SU-DHL-6 (cell line): ENCODE measurements around the gene DRGX.

Experiments used
- H2AFZ ChIP-seq: fragments of 200-600 bp; sonication (generic); 2 replicates; pipeline ENCODE4 v1.6.1; 2014; ENCODE audit warnings: low read depth, mild to moderate bottlenecking, moderate library complexity, mixed read lengths, antibody characterized with exemption, low read length; ENCODE audit not compliant: severe bottlenecking
- H3F3A ChIP-seq: fragments of 200-600 bp; shearing (Covaris generic); 2 replicates; pipeline ENCODE4 v1.6.0; 2016; ENCODE audit warnings: antibody characterized with exemption, mild to moderate bottlenecking; ENCODE audit not compliant: insufficient read depth
- H3K27ac ChIP-seq: fragments of 200-600 bp; sonication (generic); 2 replicates; pipeline ENCODE4 v1.5.1; 2016; ENCODE audit warnings: low read depth, mild to moderate bottlenecking, low read length, moderate library complexity, mixed read lengths
- H3K27me3 ChIP-seq: fragments of 200-600 bp; sonication (generic), shearing (Covaris generic); 2 replicates; pipeline ENCODE4 v1.6.0; 2014; ENCODE audit warnings: mild to moderate bottlenecking, low read length
- H3K36me3 ChIP-seq: fragments of 200-600 bp; sonication (generic); 2 replicates; pipeline ENCODE4 v1.6.1; 2014; ENCODE audit warnings: mild to moderate bottlenecking, low read length, mixed read lengths
- H3K4me2 ChIP-seq: fragments of 300-600, 200-600 bp; shearing (Covaris generic), sonication (generic); 2 replicates; pipeline ENCODE4 v1.6.0; 2014; ENCODE audit warnings: low read length, low read depth, mild to moderate bottlenecking; ENCODE audit not compliant: poor library complexity, severe bottlenecking
- H3K4me3 ChIP-seq: fragments of 200-600 bp; sonication (generic); 2 replicates; pipeline ENCODE4 v1.5.1; 2014; ENCODE audit warnings: antibody characterized with exemption, low read length, mild to moderate bottlenecking, mixed read lengths; ENCODE audit not compliant: insufficient read depth, poor library complexity, severe bottlenecking
- H3K79me2 ChIP-seq: fragments of 200-600 bp; sonication (generic); 2 replicates; pipeline ENCODE4 v1.6.1; 2014; ENCODE audit warnings: mild to moderate bottlenecking, low read length, moderate library complexity; ENCODE audit not compliant: insufficient read depth
- H3K9ac ChIP-seq: fragments of 200-600 bp; sonication (generic); 2 replicates; pipeline ENCODE4 v1.7.0; 2014; ENCODE audit warnings: mild to moderate bottlenecking, low read length
- H3K9me2 ChIP-seq: fragments of 200-600 bp; sonication (generic); replicated peaks from 2 replicates; pipeline ENCODE4 v1.6.1; 2014; ENCODE audit warnings: low read length; ENCODE audit not compliant: insufficient read depth
- H3K9me3 ChIP-seq: fragments of 200-600 bp; sonication (generic); 2 replicates; pipeline ENCODE4 v1.6.1; 2014; ENCODE audit warnings: low read length, mixed read lengths; ENCODE audit not compliant: insufficient read depth
- H4K20me1 ChIP-seq: fragments of 200-600 bp; sonication (generic); 2 replicates; pipeline ENCODE4 v1.6.1; 2014; ENCODE audit warnings: low read depth, mild to moderate bottlenecking, antibody characterized with exemption, low read length, moderate library complexity, mixed read lengths
- CTCF ChIP-seq: fragments of 200-600 bp; sonication (generic); IDR thresholded peaks from one replicate; pipeline ENCODE4 v1.5.1; 2017; ENCODE audit warnings: antibody characterized with exemption, mild to moderate bottlenecking, low read length, moderate library complexity; ENCODE audit not compliant: insufficient read depth, poor library complexity, severe bottlenecking
- EZH2phosphoT487 ChIP-seq: fragments of 200-600 bp; sonication (generic), shearing (Covaris generic); conservative IDR thresholded peaks from 2 replicates; pipeline ENCODE4 v1.6.1; 2018; ENCODE audit warnings: mild to moderate bottlenecking, antibody characterized with exemption, low read length, moderate library complexity, mixed read lengths

The DRGX gene

GRCh38 chr10:49407151-49407550, 11.3 kb upstream of the DRGX start:
- Histone ChIP-seq H3K4me2 (no peak overlapping the region), H3K9me2 (no peaks in the 10 kb centered on the region), H4K20me1 (no peaks in the 10 kb centered on the region), H3K27ac (no peak overlapping the region), H3K79me2 (no peaks in the 10 kb centered on the region), H2AFZ (no peak overlapping the region), H3K9ac (no peak overlapping the region), H3F3A (no peaks in the 10 kb centered on the region), H3K27me3 (no peaks in the 10 kb centered on the region), H3K9me3 (no peaks in the 10 kb centered on the region), H3K4me3 (no peak overlapping the region), H3K36me3 (no peaks in the 10 kb centered on the region)
- TF ChIP-seq EZH2phosphoT487 (no peak), CTCF (no peak)

- TF ChIP-seq EZH2phosphoT487 (no peak), CTCF (no peak)
- Histone ChIP-seq H3K36me3 (no peaks in the 10 kb centered on the region), H3K79me2 (no peaks in the 10 kb centered on the region), H3K4me2 (no peak overlapping the region), H3K4me3 (no peak overlapping the region), H2AFZ (no peak overlapping the region), H3K9ac (no peak overlapping the region), H3K9me3 (no peaks in the 10 kb centered on the region), H4K20me1 (no peaks in the 10 kb centered on the region), H3K9me2 (no peaks in the 10 kb centered on the region), H3K27me3 (no peaks in the 10 kb centered on the region), H3K27ac (no peak overlapping the region), H3F3A (no peaks in the 10 kb centered on the region)
Observed at GRCh38 chr10:49404321-49404878, 8.5 kb upstream of the DRGX start.

GRCh38 chr10:49403363-49403762, 7.5 kb upstream of the DRGX start:
- no peak for TF ChIP-seq CTCF
- TF ChIP-seq EZH2phosphoT487: no peak
- no peak overlapping the region for H3K9ac ChIP-seq
- no peaks in the 10 kb centered on the region for H3K9me2 ChIP-seq
- no peaks in the 10 kb centered on the region for H3F3A ChIP-seq
- no peaks in the 10 kb centered on the region for H3K79me2 ChIP-seq
- H4K20me1 ChIP-seq: no peaks in the 10 kb centered on the region
- no peak overlapping the region for H3K4me2 ChIP-seq
- H3K27ac ChIP-seq: no peak overlapping the region
- H3K36me3 ChIP-seq: no peaks in the 10 kb centered on the region
- H2AFZ ChIP-seq: no peak overlapping the region
- H3K4me3 ChIP-seq: no peak overlapping the region
- H3K9me3 ChIP-seq: no peaks in the 10 kb centered on the region
- H3K27me3 ChIP-seq: no peaks in the 10 kb centered on the region

- Histone ChIP-seq H3K27me3 (no peaks in the 10 kb centered on the region), H3K9ac (no peak overlapping the region)
Observed at GRCh38 chr10:49400365-49400764, 4.5 kb upstream of the DRGX start.

More at GRCh38 chr10:49400365-49400764, 4.5 kb upstream of the DRGX start:
- no peaks in the 10 kb centered on the region for H3K9me3 ChIP-seq
- no peaks in the 10 kb centered on the region for H3F3A ChIP-seq
- no peak overlapping the region for H3K27ac ChIP-seq
- no peaks in the 10 kb centered on the region for H4K20me1 ChIP-seq
- H2AFZ ChIP-seq: no peak overlapping the region
- H3K9me2 ChIP-seq: no peaks in the 10 kb centered on the region
- no peak overlapping the region for H3K4me2 ChIP-seq
- H3K36me3 ChIP-seq: no peaks in the 10 kb centered on the region
- no peak overlapping the region for H3K4me3 ChIP-seq
- TF ChIP-seq CTCF: no peak
- TF ChIP-seq EZH2phosphoT487: no peak
- H3K79me2 ChIP-seq: no peaks in the 10 kb centered on the region
